T-helper 2 cell treated with Interferon-gamma antibody and Interleukin-4, amounts not matched to agents 100 ng/mL and 5 ng/mL, for 36 hours (primary cell): ENCODE results near the gene CALML6. TPM values are rescaled to one million over a fixed set of nuclear protein-coding genes. Genes with fewer than 3 reads are reported as not detected.
"Not testable (repeated sequence)": the region's sequence is repeated elsewhere in the genome, so short reads cannot be mapped to it uniquely, and the experiment has no call there.

Experiments
- intact Hi-C: fragments of 100-400 bp; cut with micrococcal nuclease; formaldehyde crosslinking; loops from one replicate; pipeline ENCODE4 v1.15.1; 2023
- total RNA-seq: library from RNA; stranded (reverse); gene quantifications from 2 replicates; pipeline ENCODE4 v1.2.3, GENCODE V29; 2022

Gene CALML6
- total RNA-seq, 1 donor from 2014 or later, result 0.11 TPM

DNA sequence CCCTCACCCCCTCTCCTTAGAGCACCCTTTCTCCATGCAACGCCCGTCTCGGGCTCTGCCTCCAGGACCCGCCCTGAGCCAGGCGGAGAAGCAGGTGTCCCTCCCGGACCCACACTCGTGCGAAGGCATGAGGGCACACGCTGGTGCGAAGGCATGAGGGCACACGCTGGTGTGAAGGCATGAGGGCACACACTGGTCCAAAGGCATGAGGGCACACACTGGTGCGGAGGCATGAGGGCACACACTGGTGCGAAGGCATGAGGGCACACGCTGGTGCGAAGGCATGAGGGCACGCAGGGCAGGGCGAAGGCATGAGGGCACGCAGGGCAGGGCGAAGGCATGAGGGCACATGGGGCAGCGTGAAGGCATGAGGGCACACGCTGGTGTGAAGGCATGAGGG lies 9.8 kb downstream of the CALML6 start:
- intact Hi-C loops, result no loop called here

DNA sequence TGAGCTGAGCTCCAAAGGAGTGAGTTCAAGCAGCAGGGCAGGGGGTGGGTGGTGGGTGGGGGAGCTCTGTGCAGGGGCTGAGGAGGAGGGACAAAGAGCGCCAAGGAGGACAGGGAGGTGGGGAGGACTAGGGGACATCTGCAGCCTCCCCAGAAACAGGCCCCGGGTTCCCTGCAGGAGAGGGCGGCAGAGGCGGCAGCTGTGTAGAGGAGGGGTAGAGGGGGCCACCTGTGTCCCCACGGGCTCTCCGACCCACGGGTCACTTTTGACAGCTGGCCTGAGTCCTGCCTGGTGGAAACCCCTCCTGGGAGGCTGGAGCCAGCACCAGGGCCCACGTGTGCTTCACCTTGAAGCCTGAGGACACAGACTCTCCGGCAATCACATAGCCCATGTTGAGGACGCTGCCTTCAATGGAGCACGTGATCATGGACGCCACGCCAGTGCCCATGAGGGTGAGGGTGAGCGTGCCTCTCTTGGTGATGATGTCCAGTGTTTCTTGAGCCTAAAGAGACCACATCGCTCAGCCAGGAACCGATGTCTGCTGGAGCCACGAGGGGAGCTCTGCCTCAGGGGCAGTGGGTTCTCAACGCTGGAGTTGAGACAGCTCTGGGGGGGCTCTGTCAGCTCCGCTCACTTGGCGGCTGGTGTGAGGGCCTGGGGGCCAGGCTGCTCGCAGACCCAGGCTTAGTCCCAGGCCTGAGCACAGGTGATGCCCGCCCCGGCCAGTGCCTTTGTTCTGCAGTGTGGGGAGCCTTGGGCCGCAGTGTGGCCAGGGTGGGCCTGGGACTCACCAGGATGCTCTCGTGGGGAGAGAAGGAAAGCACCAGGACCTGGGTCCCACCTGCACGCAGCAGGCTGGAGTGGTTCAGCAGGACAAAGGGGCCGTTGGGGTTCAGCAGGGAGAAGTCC lies 10.6 kb downstream of the CALML6 start:
- intact Hi-C loops, result no loop called here

DNA sequence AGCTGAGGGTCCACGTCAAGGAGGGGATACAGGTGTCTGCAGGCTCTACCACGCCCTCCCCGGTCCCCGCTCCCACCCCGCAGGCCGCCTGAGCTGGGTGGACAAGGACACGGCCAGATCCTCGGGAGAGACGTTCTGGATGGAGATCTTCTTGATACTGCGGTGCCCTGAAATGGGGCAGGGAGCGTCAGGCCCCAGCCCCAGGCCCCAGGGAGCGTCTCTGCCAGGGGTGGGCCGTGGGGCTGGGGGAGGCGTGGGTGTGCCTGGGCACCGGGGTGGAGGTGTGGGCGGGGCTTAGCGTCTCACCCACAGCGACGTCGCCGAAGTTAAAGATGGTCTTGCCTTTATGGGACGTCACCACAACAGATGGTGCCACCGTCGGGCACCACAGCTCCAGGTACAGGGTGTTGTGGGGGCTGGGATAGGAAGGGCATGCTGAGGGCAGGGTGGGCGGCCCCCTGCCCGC lies 11.3 kb downstream of the CALML6 start:
- intact Hi-C loops, result no loop called here

DNA sequence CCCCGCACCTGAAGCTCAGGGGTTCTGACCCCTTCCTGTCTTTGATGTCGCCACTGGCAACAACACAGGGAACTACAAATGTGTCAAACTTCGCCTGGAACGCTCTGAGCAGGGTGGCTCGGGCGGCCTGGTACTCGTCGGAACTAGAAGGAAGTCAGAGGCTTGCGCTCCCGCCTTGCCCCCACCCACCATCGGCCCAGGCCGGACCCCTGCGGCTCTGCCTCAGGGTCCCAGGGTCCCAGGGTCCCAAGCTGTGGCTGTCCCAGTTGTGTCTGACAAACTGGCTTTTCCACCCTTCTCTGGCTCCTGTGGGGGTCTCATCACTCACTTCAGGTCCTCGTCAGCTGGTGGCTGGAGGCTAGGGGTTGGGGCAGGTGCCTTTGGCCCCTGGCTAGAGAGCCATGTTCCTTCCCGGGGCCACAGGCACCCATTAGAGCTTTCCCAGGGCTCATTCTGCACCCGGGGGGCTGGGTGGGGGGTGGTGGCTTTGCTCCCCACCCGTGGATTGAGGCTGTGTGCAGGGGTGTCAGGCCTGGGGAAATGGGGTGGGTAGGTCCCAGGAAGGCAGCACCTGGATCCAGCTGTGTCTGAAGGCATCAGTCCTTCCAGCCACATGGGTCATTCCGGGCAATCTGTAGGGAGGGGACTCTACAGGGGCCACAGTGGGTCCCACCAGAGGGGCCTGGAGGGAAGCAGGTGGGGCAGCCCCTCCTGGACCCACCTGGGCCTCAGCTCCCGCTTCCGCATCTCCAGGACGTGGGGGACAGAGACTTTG lies 12.0 kb downstream of the CALML6 start:
- intact Hi-C loops, result no loop called here

DNA sequence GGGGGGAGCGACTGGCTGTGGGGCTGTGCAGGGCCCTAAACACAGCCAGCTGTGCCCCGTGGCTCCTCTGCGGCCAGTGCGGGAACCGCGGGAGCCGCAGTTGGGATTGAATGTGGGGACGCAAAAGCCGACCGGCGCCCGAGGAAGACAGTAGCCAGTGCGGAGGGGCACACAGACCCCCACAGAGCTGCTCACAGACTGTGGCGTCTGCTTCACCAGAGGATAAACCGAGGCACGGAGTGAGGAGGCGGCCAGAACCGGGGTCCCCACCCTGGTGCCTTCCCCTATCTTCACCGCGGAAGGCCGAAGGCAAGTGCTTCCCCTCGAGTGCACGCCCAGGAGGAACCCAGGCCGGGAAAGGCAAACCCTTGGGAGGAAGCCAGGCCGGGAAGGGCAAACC lies 12.7 kb downstream of the CALML6 start:
- intact Hi-C loops, result no loop called here

DNA sequence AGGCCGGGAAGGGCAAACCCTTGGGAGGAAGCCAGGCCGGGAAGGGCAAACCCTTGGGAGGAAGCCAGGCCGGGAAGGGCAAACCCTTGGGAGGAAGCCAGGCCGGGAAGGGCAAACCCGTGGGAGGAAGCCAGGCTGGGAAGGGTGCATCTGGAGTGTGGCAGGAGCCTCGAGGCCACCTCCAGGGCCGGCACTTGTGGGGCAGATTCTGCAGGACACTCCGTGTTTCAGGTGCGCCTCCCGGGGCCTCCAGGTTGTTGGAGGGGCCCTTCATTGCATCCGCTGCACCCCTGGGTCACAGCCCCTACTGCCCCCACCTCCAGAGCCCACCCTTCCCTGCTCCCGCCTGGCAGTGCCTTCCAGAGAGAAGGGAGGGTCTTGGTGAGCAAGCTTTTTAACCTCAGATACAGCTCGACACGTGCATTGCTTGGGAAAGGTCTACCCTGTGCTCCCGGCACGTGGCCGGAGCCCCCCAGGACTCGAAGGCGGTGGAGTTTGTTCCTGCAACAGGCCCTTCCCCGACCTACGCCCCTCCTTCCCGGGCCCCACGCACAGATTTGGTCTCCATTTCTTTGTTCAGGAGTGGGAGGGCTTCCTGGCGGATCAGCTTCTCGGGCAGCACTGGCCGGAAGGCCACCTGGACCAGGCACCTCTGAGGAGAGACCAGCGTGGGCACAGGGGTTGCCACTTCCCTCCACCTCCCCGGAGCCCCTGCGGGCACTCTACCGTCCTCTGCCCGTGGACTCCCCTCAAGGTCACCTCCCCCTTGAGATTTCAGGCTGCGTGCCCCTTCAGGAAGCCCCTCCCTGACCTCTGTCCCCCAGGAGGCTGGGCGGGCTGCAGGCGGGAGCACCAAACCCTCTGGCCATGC lies 13.4 kb downstream of the CALML6 start:
- intact Hi-C loops, result no loop called here

DNA sequence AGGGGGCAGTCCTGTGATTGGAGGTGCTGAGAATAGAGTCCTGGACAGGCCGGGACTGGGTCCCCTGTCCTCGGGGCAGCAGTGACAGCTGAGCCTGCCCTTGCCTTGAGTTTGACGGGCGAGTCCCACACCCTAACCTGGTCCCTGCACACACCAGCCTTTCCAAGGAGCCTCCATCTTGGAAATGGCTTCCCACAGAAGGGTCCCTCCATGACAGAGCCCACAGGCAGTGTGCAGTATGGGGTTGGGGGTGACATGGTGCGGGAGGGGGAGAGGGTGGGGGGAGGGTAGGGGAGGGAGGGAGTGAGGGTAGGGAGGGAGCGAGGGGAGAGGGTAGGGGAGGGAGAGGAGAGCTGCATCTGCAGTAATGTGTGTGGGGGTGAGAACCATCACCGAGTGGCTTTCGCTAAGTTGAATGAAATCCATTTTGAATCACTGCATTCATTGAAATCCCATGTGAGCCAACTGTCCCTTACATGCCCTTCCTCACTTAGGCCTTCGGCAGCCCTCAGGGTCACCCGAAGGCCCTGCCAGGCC lies 14.1 kb downstream of the CALML6 start:
- intact Hi-C loops, result no loop called here

DNA sequence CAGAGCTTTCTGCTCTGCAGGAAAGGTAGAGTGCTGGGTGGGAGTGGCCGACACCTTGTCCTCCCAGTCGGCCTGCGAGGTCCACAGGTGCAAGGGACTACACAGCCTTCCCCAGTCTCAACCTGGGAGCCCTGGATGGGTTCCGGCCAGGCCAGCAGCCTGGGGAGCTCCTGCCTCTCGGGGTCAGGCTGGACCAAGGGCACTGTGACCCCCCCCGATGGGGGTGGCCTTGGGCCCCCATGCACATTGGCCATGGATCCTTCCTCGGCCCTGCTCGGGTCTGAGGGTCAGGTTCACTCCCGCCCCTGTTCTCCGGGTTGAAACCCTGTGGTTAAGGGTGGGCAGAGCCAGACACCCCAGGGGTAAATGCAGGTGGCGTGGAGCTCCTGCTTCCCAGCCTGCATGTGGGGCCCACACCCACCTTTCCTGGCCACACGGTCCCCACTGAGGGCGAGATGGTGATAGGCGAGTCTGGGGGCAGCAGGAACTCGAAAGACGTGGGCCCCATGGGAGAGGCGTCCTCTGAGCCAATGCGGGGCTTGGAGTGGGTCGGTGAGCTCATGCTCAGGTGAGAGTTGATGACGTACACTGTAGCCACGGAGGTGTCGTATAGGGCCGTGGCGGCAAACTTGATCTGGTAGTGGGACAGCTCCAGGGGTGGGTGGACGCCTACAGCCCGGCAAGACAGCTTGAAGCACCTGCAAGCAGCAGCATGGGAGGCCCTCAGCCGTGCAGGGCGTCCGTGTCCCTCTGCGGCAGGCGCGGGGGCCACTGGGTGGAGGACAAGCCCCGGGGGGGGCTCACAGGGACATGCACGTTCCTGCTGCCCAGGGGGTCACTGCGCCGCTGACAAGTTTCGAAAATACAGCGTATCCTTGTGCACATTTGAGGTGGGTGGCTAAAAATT lies 14.8 kb downstream of the CALML6 start:
- intact Hi-C loops, result no loop called here

DNA sequence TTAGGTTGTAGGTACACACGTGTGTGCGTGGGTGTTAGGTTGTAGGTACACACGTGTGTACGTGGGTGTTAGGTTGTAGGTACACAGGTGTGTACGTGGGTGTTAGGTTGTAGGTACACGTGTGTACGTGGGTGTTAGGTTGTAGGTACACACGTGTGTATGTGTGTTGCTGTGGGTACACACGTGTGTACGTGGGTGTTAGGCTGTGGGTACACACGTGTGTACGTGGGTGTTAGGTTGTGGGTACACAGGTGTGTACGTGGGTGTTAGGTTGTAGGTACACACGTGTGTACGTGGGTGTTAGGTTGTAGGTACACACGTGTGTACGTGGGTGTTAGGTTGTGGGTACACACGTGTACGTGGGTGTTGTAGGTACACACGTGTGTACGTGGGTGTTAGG lies 19.8 kb downstream of the CALML6 start:
- intact Hi-C loops, result not testable (repeated sequence)

DNA sequence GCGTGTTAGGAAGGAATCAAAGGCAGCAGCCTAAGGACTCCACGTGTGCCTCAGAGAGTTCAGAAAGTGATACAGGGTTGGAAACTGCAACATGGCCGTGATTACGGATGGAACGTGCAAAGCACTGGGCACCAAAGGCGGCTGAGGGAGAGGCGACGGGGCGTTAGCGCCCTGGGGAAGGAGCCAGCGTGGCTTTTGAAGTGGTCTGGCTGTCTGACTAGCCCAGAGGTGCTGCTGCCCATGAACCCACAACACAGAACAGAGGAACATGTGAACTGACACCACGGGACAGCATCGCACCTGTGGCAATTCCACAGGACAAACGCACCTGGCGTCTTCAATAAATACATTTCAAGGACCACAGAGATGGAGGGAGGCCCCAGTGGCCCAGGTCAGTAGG lies 22.0 kb downstream of the CALML6 start:
- intact Hi-C loops, result no loop called here

DNA sequence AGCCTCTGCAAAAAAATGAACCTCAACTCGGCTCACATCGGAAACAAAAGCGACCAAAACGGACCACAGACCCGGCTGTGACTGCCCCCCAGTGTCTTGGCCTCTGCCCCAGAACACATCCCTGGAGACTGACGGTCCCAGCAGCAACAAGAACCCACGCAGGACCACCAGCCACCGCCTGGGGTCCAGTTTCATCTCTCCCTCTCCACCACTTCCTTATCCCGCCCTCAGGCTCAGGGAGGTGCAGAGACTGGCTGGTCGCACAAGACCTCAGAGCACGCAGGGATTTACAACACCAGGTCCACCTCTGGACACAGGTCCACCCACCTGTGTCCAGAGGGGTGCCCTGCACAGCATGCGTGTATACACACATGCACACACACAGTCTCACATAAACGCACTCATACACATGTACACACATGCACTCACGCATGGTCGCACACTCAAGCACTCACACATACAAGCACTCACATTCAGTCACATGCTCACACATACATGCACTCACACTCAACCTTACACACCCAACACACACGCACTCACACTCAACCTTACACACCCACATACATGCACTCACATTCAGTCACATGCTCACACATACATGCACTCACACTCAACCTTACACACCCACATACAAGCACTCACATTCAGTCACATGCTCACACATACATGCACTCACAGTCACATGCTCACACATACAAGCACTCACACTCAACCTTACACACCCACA lies 22.7 kb downstream of the CALML6 start:
- intact Hi-C loops, result no loop called here

DNA sequence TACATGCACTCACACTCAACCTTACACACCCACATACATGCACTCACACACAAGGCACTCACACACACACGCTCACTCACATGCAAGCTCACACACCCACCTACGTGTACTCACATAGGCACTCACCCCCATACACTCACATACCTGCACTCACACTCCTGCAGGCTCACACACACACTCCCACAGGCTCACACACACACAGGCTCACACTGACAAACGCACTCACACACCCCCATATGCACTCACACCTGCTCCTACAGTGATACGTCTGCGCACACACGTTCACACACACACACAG lies 23.2 kb downstream of the CALML6 start:
- intact Hi-C loops, result no loop called here

DNA sequence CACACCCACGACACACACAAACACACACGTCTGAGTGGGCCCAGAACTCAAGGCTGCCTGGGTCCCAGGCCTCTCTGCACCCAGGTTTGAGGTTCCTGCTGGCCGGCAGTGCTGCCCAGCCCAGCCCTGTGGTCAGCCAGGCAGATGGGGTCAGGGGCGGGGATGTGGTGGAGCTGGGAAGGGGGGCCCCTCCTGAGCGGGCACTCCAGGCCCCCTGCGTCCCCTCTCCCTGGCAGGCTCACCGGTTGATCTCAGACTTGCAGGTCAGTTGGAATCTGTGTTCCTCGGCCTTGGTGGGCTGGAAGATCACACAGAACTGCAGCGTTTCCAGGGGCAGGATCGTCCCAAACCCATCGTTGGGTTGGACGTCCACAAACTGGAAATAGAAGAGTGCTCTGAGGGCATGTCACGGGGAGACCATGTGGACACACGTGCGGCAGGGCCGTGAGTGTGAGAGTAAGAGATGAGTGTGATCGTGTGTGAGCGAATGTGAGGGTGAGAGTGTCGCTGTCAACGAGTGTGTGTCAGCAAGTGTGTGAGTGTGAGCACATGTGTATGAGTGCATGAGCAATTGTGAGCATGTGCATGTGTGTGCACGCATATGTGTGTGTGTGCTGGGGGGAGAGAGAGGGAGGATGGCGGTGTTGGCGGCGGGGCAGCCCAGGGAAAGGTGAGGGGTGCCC lies 23.7 kb downstream of the CALML6 start:
- intact Hi-C loops, result no loop called here

DNA sequence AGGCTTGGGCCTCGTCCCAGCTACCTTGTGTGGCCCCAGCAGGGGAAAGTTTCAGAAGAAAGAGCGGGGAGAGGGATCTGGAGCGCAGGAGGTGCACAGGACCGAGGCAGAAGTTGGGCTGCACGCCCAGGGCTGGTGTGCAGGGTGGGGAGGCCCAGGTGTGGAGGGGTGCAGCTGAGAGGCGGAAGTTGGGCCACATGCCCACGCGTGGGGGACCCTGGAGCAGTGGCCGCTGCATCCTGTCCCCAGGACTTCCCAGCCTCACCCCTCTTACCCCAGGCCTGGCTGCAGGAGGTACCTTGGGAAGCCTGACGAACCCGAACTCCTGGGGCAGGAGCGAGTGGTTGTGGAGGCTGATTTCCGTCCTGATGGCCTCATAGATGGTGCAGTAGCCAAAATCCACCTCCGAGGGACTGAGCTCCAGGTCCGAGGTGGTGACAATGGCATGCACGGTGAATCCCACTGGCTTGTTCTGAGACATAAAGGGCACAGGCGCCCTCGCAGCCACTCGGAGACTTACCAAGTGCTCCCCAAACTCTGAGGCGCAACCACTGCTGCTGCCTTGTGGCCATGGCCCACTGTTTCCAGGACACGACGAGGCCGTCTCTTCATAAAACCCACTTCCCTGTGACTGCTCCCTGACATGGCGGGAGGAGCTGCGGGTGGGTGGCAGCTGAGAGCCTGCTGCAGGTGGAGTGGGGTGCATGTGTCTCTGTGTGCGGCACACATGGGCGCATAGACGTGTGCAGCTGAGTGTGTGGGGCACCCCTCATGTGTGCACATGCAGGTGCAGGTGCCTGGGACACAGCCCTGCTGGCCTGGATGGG lies 24.4 kb downstream of the CALML6 start:
- intact Hi-C loops, result no loop called here

DNA sequence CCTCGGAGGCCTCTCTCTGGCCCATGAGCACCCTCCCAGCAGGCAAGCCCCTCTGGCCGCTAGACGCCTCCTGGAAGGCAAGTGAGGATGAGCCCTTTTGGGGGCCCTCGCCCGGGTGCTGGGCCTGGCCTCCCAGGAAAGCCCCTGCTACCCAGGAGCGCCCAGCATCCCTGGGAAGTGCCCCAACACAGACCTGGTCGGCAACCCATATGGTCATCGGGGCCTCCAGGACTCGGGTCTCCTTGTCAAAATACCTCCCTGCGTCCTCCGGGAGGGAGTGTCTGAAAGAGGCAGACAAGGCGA lies 25.0 kb downstream of the CALML6 start:
- intact Hi-C loops, result no loop called here

DNA sequence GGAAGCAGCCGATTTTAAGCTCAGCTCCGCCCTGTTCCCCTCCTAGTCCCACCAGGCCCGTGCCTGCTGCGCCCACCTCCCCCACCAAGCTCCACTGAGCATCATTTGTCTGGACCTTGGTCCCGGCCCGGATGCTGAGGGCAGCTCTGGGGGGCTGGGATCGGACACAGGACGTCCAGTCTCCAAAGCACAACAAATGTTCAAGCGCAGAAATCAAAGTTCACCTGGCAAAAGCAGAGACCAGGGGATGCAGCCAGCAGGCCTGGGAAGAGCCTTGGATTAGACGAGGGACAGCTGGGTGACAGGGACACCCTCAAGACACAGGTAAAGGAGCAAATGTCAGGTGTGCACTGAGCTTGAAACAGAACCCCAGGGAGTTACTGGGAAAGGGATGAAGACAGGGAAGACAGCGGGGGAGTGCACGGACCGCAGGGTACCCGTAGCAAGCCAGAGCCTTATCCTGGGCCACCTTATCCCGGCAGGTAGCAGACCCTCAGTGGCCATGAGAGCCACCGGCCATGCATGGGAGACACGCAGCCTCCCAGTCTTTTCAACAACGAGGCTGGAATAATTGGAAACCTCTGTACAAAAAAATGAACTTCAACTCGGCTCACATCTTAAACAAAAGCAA lies 26.3 kb downstream of the CALML6 start:
- intact Hi-C loops, result no loop called here

DNA sequence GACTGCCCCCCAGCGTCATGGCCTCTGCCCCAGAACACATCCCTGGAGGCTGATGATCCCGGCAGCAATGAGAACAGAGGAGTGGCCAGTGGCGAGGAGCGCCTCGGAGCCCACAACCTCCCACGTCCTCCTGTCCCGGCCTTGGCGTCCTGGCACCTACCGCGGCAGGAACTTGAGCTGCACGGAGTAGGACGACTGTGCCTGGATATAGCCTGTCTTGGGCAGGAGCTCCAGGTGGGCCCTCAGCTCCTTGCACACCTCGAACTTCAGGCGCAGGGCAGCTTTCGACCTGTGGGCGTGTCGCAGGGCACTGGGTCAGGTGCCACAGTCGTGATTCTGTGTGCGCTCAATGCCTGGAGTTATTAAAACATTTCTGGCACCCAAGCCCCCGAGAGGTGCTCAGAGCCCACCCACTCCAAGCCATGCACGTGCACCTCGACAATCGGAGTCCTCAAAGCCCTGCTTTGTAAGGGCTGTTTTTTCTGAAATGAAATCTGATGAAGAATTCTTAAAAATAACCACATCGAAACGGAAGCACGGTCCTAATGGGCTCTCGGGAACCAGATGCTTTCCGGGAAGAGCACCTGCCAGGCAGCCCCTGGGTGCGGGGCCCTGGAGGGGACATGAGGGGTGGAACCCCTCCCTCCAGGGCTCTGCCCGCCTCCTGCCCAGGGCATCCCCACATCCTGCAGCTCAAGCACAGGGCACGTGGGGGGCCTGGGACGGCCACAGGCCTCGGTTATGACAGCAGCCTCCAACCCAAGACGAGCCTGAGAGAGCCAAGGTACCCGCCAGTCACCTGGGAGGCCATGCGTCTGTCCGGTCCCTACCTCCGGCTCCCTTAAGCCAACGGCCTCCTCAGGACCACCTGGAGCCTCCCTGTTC lies 27.1 kb downstream of the CALML6 start:
- intact Hi-C loops, result no loop called here
